HG03108 (cell line): Measurements from ENCODE around the gene PAPLN.

Experiments
- ATAC-seq: cut with Tn5 transposase; IDR thresholded peaks from one replicate; pipeline ENCODE4 v1.9.1; 2021; ENCODE audit warnings: moderate library complexity; ENCODE audit not compliant: unreplicated experiment

PAPLN gene

GRCh38 chr14:73227812-73228781 is 9.2 kb upstream of the PAPLN start:
- no peak for ATAC-seq

GRCh38 chr14:73230051-73230450 is 7.3 kb upstream of the PAPLN start:
- no peak for ATAC-seq

- ATAC-seq = no peak
Observed at GRCh38 chr14:73231981-73232851, 5.1 kb upstream of the PAPLN start.

GRCh38 chr14:73232984-73233383 is 4.3 kb upstream of the PAPLN start:
- no peak for ATAC-seq

GRCh38 chr14:73233564-73233963 is 3.7 kb upstream of the PAPLN start:
- ATAC-seq = no peak

- ATAC-seq = no peak
Observed at GRCh38 chr14:73234029-73234428, 3.3 kb upstream of the PAPLN start.

GRCh38 chr14:73234586-73235394 is 2.5 kb upstream of the PAPLN start:
- ATAC-seq = no peak

- no peak for ATAC-seq
Observed at GRCh38 chr14:73235531-73236155, 1.7 kb upstream of the PAPLN start.

GRCh38 chr14:73236157-73236556 is 1.1 kb upstream of the PAPLN start:
- no peak for ATAC-seq

- no peak for ATAC-seq
Observed at GRCh38 chr14:73236752-73237218, 521 bp upstream of the PAPLN start.

GRCh38 chr14:73237786-73238423 is 599 bp downstream of the PAPLN start:
- no peak for ATAC-seq

- no peak for ATAC-seq
Observed at GRCh38 chr14:73238424-73238852, 1.1 kb downstream of the PAPLN start.

GRCh38 chr14:73238941-73239340 is 1.6 kb downstream of the PAPLN start:
- no peak for ATAC-seq

GRCh38 chr14:73239393-73240241 is 2.3 kb downstream of the PAPLN start:
- no peak for ATAC-seq

- no peak for ATAC-seq
Observed at GRCh38 chr14:73240816-73241480, 3.6 kb downstream of the PAPLN start.

GRCh38 chr14:73241481-73242165 is 4.3 kb downstream of the PAPLN start:
- no peak for ATAC-seq

GRCh38 chr14:73242357-73242901 is 5.1 kb downstream of the PAPLN start:
- ATAC-seq = no peak
